Measurements from ENCODE around the gene SNX20.

The SNX20 gene

DNA sequence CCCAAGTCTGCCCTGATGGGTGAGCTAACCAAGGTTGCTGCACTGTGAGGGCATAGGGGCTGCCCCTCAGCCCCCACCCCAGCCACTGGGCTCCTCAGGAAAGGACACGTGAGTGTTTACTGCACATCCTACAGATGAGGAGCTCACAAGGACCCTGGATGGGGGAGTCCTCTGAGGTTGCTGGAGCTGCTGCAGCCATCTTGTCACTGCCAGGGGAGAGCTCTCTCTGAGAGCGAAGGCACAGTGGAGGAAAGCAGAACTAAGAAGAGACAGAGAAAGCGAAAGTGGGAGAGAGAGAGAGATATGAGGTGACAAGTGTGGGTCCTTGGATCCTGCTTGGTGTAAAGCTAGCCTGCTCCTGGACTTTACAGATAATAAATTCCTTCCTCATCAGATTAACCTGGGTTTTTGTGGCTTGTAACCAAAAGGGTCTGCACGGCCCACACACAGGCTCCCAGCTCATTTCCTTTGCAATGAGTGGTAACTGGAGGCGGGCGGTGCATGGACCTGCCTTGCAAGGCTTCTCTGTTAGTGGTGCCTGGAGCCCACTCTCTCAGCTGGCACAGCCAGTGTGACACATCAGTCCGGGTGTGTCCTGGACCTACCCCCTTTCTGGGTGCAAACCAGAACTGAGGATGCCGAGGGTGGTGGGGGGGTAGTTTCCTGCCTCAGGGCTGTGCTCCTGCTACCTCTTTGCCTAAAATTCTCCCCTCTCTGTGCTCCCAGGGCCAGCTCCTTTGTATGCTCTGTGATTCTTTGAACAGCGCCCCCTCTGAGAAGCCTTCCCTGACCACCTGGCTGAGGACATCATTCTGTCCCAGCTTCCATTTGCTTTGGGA is 14.2 kb downstream of the SNX20 start:
- in situ Hi-C loops (cut with MboI; ENCODE audit: low sequenced_read_pairs), result no loop called here

DNA sequence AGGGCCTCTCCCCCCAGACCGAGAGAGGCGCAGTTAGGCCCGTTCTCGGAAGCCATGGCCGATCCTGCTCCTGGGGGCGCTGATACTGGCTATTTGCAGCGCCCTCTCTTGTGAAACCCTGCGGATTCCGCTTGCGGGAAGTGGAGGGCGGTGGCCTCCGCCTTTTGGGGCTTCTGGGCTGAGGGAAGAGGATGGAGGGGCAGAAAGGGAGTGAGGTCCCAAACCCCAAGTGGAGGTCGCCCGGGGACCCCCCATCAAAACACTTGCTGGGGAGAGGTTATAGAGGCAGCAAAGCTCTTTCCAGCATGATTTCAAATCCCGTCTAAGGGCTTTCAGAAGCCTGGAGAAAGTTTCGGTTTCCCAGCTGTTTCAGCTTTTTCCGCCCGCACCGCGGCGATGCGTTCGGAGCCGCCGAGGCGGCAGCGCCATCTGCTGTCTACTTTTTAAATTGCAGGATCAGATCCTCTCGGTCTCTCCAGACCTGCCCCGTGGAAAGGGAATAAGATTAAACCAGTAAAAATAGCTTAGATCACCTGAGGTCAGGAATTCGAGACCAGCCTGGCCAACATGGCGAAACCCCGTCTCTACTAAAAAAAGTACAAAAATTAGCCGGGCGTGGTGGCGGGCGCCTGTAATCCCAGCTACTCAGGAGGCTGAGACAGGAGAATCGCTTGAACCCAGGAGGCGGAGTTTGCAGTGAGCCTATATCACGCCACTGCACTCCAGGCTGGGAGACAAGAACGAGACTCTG is 15.8 kb downstream of the SNX20 start:
- in situ Hi-C loops (cut with MboI; ENCODE audit: low sequenced_read_pairs), result no loop called here

DNA sequence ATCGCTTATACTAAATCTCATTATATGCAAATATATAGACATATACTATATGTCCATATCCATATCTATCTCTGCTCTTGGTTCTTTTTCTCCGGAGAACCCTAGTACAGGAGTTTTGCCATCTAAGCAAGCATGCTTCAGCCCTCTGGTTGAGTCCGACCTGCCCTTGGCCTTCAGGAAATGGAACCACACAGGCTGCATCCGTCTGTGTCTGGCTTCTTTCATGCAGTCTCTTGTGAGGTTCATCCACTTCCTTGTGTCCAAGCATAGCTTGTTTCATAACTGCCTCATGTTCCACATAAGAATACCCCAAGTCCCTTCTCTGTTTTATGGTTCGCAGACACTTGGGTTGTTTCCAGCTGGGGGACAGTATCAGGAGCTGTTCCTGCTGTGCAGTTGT is 16.8 kb downstream of the SNX20 start:
- in situ Hi-C loops (cut with MboI; ENCODE audit: low sequenced_read_pairs), result no loop called here

DNA sequence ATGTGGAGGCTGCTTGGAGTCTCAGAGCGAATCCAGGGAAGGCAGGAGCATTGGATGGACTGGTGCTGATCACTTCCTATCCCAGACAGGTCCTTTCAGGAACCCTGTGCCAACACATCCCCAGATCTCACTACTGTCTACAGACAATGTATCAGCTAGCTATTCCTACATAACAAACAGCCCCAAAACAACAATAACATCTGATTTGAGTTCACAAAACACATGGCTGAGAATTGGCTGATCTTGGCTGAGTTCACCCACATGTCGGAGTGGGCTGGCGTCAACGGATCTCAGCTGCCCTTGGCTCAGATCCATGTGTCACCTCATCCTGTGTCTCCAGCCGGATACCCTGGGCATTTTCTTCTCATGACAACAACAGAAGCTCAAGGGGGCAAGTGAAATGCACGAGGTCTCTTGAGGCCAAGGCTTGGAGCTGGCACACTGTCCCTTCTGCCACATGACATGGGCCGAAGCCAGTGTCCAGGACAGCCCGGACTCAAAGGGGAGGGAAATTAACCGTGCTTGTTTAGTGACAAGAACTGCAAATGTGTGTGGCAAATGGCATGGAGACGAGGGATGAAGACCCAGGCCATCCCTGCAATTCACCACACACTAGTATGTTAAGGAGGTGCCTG is 18.7 kb downstream of the SNX20 start:
- in situ Hi-C loops (cut with MboI; ENCODE audit: low sequenced_read_pairs), result no loop called here

DNA sequence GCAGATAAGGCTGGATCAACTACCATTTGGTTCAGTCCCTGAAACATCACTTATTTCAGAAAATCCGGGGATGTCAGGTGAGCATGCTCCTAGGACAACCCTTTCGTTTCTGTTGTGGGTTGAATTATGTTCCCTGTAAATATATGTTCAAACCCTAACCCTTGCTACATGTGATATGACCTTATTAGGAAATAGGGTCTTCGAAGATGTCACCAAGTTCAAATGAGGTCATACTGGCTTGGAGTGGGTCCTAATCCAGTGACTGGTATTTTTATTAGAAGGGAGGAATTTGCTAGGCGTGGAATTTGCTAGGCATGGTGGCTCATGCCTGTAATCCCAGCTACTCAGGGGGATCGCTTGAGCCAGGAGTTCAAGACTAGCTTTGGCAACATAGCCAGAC is 21.3 kb downstream of the SNX20 start:
- in situ Hi-C loops (cut with MboI; ENCODE audit: low sequenced_read_pairs), result loop anchor here (10.0 kb wide), 2 partner anchors 65 to 275 kb away; no protein-coding TSS in a partner anchor

DNA sequence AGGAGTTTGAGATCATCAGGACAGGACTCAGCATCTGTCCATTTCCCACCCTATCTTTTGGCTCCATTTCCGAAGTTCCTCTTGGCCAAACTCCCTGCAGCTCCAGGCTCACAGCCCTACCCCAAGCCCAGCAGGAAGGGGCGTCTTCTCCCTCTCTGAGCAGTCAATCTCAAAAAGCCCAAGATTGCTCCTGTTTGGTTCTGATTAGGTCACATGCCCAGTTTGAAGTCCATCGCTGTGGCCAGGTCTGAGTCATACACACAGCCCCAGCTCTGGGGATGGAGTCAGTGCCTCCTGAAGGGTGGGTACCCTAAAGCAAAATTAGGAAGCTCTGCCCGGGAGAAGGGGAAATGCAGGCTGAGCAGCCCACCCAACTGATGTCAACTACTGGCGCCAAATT is 23.9 kb downstream of the SNX20 start:
- in situ Hi-C loops (cut with MboI; ENCODE audit: low sequenced_read_pairs), result loop anchor here (10.0 kb wide), 2 partner anchors 62 to 272 kb away; no protein-coding TSS in a partner anchor

DNA sequence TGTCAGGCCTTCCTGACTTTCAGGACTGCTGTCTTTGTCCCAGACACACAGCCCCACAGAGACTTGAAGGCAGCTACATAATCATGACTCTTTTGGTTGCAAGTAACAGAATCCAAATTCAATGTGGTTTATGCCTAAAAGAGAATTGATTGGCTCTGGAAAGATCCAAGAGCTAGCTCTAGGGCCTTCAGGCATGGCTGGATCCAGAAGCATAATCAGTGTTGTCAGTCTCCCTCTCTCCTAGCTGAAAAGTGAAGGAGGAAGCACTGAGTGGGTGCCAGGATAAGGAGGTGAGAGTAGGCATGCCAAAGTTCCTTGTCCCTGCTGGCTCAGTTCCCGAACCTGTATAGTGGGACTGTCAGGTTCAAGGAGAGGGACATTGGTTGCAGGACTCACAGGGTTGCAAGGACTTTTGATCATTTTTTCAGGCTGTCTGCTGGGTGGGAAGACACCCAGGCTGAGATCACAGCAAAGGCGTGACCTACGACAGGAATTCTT is 25.5 kb downstream of the SNX20 start:
- in situ Hi-C loops (cut with MboI; ENCODE audit: low sequenced_read_pairs), result loop anchor here (10.0 kb wide), 2 partner anchors 61 to 271 kb away; no protein-coding TSS in a partner anchor

DNA sequence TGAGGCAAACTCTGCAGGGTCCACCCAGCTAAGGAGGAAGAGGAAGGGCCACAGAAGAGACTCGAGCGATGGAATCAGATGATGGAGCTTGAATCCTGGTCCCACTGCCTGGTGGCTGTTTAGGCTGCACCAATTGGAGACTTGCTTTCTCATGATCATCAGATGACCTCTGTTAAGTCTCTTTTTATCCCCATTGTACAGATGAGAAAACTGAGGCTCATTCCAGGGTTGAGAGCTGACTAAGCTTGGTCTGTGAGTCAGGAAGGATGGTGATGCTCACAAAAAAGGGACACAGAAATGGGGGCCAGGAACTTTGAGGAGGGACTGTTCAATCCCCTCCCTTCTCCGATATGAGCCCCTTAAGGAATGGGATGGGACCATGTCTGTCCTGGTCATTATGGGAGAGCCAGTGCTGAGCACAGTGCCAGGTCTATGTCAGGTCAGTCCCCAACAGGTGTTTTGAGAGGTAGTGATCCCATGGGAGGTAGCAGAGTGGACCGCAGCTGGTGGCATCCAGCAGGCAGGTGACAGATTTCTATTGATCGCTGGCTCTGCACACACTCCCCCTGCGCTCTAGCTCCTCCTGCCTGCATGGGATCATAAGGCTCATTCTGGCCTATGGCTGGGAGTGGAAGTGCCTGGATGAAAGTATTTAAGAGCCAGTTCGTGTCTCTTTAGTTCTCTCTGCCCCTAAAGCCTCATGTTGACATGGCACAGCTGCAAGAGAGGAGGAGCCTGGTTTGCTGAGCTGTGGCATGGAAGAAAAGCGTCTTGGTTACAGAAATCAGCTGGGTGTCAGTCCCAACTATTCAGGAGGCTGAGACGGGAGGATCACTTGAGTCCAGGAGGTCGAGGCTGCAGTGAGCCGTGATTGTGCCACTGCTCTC is 27.2 kb downstream of the SNX20 start:
- in situ Hi-C loops (cut with MboI; ENCODE audit: low sequenced_read_pairs), result loop anchor here (10.0 kb wide), 2 partner anchors 59 to 269 kb away; no protein-coding TSS in a partner anchor

DNA sequence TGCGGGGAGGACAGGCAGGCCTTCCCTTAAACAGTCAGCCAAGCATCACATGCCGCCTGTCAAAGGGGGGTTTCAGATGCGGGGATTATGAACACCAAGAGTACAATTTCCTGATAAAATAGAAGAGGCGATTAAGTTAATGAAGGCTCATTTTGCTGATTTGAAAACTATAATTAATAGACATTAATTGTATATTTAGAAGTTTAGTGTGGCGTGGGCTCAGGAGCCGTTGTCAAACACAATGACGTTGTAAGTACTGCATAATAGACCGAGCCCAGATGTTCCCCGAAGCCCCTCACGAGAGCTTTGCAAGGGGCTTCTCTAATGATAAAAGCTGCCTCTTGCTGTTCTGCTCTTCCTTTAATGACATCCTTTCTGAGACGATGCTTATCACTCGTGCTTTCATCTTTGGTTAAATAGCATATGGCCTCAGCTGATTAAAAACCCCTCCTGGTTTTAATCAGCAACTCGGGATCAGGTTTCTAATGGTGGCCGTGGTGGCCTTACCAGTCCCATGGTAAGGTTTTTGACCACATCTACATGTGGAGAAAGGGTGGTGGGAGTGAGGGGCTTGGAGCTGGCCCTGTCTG is 28.2 kb downstream of the SNX20 start:
- in situ Hi-C loops (cut with MboI; ENCODE audit: low sequenced_read_pairs), result loop anchor here (10.0 kb wide), 2 partner anchors 58 to 268 kb away; no protein-coding TSS in a partner anchor

DNA sequence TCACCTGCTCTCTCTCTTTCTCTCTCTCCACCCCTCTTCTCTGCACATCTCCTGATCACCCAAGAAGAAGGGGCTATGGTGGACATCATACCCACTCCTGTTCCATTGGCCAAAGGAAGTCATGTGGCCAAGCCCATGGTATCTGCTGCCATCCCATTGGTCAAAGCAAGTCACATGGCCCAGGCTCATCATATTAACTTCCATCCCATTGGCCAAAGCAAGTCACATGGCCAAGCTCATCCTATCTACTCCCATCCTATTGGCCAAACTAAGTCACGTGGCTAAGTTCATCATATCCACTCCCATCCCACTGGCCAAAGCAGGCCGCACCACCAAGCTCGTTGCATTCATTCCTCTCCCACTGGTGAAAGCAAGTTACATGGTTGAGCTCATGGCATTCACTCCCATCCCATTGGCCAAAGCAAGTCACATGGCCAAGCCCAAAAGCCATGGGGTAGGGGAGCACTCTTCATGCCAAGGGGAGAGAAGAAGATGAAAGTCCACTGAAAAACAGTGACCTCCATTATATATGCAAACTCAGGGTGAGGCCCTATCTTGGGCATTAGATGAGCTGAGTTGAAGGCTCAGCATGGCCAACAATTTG is 29.2 kb downstream of the SNX20 start:
- in situ Hi-C loops (cut with MboI; ENCODE audit: low sequenced_read_pairs), result loop anchor here (10.0 kb wide), 2 partner anchors 57 to 267 kb away; no protein-coding TSS in a partner anchor

DNA sequence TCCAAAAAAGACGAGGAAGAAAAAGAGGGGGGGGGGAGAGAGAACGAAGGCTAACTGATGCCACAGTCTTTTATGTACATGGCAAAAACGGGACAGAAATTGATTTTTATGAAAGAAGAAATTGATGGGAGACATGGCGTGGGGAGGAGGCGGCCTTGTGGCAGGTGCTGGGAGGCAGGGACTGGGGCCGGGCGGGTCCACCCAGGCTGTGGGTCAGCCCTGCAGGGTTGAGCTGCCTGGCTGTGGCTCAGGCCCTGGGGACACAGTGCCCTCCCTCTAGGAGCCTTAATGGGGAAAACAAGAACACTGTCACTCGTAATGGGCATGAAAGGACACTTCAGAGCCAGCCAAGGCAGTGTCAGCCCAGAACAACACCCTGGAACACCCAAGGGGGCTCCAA is 34.8 kb downstream of the SNX20 start:
- in situ Hi-C loops (cut with MboI; ENCODE audit: low sequenced_read_pairs), result no loop called here

DNA sequence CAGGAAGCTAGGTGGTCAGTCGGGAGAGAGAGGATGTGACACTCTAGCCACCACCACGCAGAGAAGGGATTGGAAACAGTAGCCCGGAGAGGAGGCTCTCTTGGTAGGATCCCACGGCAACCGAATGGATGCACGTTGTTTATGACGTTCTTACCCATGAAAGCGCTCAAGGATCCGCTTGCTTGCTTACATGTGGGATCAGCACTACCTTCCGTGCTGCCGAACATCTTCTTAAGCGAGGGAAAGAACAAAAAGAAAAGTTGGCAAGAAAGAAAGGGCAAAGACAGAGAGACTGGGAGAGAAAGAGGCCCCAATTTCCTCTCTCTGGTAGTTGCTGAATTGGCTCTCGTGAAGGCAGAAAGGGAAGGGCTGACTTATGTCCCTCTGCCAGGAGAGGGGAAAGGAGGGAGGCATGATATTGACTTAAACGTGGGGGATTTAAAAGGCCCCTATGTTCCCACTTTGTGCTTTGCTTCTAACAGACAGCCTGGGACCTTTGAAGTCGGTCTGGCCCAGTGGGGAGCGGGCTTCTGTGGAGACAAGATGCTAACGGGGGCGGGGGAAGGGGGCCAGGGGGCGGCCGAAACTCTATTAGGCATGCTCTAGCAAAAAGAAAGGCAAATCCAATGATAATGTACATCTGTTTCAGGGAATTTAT is 35.4 kb downstream of the SNX20 start:
- in situ Hi-C loops (cut with MboI; ENCODE audit: low sequenced_read_pairs), result no loop called here

DNA sequence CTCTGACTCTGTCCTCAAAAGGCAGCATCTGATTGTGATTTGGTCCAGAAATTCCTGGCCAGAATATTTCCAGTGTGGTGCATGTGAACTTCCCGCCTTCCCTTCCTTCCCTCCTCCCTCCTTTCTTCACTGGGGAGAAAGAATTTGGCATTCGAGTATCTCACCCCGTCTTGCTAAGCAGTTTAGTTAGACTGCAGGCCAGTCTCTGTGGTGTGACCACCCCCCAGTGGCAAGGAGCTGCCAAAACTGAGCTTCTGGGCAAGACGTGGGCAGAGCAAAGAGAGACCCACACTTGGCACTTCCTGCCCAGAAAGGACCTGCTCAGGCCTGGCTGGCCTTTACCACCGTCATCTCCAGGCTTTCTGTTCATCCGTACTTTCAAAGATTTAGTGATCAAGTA is 36.4 kb downstream of the SNX20 start:
- in situ Hi-C loops (cut with MboI; ENCODE audit: low sequenced_read_pairs), result no loop called here

DNA sequence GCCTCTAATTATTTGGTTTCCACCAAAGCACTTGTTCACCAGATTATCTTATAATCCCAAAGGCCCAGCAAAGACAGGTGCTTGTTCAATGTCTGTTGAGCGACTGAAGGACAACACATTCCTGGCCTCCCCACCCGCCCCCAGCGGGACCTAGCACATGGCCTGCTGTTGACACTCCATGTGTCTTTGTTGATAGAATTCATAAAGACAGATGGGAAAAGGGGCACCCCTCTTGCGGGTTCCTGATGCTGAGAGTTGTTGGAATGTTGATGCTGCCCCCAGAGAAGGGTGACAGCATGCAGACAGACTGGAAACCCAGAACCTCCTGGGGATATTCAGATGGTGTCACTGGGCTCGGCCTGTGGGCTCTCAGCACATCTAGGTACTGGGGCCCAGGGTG is 36.9 kb downstream of the SNX20 start:
- in situ Hi-C loops (cut with MboI; ENCODE audit: low sequenced_read_pairs), result no loop called here

DNA sequence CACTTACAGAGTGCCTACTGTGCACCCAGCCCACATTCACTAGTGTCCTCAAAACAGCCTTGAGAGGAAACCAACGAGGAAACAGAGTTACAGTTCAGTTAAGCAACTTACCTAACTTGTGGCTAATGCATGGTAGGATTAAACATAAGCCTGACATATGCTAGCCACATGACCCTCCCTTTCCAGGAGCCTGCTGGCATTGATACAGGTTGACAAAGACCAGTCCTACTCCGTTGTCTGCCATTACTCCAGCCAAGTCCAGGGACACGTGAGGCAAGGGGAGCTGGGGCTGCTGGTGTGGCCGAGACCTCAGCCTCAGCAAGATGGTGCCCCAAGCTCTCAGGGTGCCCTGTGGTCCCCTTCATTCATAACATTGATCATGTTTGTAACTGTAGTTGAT is 37.9 kb downstream of the SNX20 start:
- in situ Hi-C loops (cut with MboI; ENCODE audit: low sequenced_read_pairs), result no loop called here

DNA sequence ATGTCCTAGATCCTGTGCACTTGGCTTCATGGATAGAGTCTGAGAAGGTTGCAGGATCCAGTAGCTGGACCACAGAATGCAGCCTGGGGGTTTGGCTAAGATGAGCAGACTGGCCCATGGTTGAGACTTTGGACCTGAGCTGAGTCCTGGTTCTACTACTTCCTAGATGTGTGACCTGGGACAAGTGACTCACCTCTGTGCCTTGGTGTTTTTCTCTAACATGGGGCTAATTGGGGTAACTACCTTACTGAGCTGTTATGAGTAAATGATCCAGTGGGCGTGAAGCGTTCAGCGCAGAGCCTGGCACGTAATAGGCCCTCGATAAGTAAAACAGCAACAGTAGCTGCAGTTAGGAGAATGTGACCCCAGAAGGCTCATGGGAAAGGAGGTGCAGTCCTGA is 38.8 kb downstream of the SNX20 start:
- in situ Hi-C loops (cut with MboI; ENCODE audit: low sequenced_read_pairs), result no loop called here

DNA sequence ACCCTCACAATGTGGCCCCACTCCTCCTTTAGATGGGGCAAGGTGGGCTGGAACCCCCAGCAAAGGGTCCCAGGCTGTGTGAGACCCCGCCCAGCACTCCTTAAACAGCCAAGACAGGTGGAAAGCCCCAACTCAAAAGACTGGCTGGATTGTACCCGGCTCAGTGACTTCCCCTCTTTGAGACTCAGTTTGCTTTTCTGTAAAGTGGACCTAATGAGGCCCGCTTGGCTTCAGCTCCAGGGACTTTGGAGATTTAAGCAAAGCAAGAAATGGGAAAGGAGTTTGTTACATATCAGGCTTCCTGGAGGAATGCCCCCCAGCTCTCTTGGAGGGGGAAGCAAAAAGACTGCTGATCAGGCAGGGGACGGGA is 39.3 kb downstream of the SNX20 start:
- in situ Hi-C loops (cut with MboI; ENCODE audit: low sequenced_read_pairs), result no loop called here

DNA sequence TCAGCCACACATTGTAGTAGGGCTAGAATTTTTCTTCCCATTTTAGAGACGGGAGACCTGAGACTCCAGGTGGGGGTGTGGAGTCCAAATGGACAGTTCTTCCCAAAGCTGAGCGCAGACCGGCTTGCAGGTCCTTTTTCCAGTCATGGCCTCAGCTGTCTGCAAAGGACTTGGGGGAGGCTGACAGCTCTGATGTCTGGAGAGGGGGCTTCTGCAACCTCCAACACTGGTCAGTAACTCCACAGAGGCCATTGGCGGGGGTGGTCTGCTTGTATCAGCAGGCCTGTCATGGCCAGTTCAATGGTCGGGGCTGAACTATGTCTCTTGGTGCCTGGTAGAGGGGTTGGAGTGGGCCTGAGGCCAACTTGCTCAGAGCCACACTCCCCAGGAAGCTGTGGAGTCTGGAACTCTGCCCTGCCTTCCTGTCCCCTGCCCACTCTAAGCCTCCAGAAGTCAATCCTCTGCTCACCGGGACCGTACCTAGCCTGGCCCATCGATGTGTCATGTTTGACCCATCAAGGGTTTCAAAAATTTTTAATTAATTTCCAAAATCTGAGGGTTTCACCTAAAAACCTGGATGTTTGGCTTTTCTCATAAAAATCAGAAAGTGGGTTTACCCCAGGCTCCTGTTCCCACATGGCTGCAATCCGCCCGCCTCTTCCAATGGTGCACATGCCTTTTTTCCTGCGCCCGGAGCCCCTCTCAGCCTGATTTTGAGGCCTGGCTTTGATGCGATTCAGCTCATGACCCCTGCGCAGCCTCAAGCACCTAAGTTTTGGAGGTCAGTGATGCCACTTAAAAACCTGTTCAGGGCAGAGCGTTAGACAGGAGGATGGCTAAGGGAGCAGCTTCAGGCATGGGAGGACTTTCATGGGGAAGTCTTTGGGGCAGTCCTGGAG is 39.9 kb downstream of the SNX20 start:
- in situ Hi-C loops (cut with MboI; ENCODE audit: low sequenced_read_pairs), result no loop called here

All from HL-60/S4 treated with phorbol 12-myristate 13-acetate at 8.2 ng/mL for 4 days and 3 days (cell line).